IPS-15b (cell line): Measurements from ENCODE around the gene ARHGAP45.

Experiments
- H3K27me3 ChIP-seq: one replicate; pipeline ENCODE4 v1.6.1; 2013; ENCODE audit warnings: low read length; ENCODE audit not compliant: control insufficient read depth, insufficient read depth
- H3K36me3 ChIP-seq: one replicate; pipeline ENCODE4 v1.6.1; 2013; ENCODE audit warnings: low read length; ENCODE audit not compliant: control insufficient read depth, insufficient read depth
- H3K4me1 ChIP-seq: one replicate; pipeline ENCODE4 v1.6.1; 2013; ENCODE audit warnings: mild to moderate bottlenecking, low read length; ENCODE audit not compliant: control insufficient read depth, insufficient read depth
- H3K4me3 ChIP-seq: one replicate; pipeline ENCODE4 v1.5.1; 2013; ENCODE audit warnings: low read depth, low read length
- H3K9ac ChIP-seq: one replicate; pipeline ENCODE4 v1.6.1; 2013; ENCODE audit warnings: low read depth, mild to moderate bottlenecking, low read length
- H3K9me3 ChIP-seq: one replicate; pipeline ENCODE4 v1.6.1; 2013; ENCODE audit warnings: mild to moderate bottlenecking, low read length; ENCODE audit not compliant: control insufficient read depth, insufficient read depth

Gene ARHGAP45

DNA sequence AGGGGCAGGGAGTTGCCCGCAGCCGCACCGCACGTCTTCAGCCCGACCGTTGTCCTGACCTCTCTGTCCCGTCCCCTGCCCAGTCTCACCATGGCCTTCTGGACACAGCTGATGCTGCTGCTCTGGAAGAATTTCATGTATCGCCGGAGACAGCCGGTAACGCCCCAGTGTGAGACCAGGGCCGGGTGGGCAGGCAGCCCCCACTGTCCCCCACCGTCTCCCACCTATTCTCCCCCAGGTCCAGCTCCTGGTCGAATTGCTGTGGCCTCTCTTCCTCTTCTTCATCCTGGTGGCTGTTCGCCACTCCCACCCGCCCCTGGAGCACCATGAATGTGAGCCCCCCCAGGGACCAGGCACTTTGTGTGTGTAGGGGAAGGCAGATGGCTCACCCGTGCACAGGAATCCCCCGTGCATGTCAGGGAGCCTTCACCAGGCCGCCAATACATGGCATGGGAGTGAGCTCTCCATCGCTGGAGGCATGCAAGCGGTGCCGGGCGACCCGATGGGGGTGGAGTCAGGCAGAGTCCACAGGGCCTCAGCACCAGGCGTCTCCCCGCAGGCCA, 25.6 kb upstream of the ARHGAP45 start:
- Histone ChIP-seq H3K9me3 (no peaks in the 10 kb centered on the region), H3K27me3 (no peaks in the 10 kb centered on the region), H3K9ac (no peak overlapping the region), H3K36me3 (peaks cover 24% of the 10 kb centered on the region), H3K4me3 (peak overlapping the region; percentile 90), H3K4me1 (no peaks in the 10 kb centered on the region)

DNA sequence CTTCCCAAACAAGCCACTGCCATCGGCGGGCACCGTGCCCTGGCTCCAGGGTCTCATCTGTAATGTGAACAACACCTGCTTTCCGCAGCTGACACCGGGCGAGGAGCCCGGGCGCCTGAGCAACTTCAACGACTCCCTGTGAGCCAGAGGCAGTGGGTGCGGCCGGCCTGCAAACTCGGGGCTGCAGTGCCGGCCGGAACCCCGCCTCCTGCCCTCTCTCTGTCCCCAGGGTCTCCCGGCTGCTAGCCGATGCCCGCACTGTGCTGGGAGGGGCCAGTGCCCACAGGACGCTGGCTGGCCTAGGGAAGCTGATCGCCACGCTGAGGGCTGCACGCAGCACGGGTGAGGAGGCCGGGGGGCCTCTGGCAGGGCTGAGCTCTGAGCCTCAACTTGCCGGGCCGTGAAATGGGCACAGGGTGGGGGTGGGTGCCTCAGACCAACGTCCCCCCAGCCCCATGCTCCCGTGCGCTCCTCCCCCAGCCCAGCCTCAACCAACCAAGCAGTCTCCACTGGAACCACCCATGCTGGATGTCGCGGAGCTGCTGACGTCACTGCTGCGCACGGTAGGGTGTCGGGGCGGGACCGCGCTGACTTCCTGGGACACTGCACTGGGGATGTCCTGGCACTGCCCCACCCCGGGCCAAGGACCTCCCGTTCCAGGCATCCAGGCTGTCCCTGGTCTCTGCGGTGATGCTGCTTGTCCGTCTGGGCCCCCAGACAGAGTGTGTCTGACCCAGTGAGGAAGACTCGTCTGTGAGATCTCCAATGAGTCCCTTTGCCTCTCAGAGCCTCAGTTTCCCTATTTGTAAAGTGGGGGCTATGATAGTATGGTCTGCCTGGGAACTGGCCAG, 24.9 kb upstream of the ARHGAP45 start:
- H3K9ac ChIP-seq: no peak overlapping the region
- H3K27me3 ChIP-seq: no peaks in the 10 kb centered on the region
- H3K9me3 ChIP-seq: no peaks in the 10 kb centered on the region
- H3K4me3 ChIP-seq: no peak overlapping the region
- no peaks in the 10 kb centered on the region for H3K4me1 ChIP-seq
- H3K36me3 ChIP-seq: peaks cover 25% of the 10 kb centered on the region

DNA sequence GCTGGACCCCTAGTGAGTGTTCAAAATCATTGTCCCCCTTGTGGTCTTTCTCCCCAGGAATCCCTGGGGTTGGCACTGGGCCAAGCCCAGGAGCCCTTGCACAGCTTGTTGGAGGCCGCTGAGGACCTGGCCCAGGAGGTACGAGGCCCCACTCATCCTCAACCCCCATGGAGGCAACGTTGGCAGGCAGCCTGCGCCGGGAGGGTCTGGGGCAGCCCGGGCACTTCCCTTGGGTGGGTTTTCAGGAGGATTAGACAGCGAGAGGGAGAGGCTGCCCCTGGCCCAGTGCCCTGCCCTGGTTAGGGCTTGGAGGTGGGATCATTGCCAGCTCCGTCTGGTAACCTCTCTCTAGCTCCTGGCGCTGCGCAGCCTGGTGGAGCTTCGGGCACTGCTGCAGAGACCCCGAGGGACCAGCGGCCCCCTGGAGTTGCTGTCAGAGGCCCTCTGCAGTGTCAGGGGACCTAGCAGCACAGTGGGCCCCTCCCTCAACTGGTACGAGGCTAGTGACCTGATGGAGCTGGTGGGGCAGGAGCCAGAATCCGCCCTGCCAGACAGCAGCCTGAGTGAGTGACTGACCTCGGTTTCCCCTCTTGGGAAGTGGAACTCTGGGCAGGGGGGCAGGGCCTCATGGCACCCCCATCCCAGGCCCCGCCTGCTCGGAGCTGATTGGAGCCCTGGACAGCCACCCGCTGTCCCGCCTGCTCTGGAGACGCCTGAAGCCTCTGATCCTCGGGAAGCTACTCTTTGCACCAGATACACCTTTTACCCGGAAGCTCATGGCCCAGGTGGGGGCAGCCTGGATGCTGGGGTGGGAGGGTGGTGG, 24.1 kb upstream of the ARHGAP45 start:
- H3K4me3 ChIP-seq: no peak overlapping the region
- H3K9ac ChIP-seq: no peak overlapping the region
- no peaks in the 10 kb centered on the region for H3K4me1 ChIP-seq
- H3K36me3 ChIP-seq: peaks cover 19% of the 10 kb centered on the region
- H3K27me3 ChIP-seq: no peaks in the 10 kb centered on the region
- no peaks in the 10 kb centered on the region for H3K9me3 ChIP-seq

DNA sequence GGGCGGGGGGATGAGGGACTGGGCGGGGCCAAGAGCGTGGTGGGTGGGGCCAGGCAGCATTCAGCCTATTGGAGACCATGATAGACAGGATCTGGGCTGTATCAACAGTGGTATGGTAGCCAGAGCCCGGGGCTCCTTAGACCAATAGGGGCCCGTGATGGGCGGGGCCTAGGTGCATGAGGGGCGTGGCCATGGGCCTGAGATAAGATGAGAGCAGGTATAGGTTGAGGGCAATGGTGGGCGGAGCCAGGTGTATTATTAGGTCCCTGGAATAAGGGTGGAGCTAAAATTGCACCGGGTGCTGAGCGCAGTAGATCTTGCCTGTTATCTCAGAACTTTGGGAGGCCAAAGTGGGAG, 21.7 kb upstream of the ARHGAP45 start:
- Histone ChIP-seq H3K4me3 (no peak overlapping the region), H3K9me3 (no peaks in the 10 kb centered on the region), H3K27me3 (no peaks in the 10 kb centered on the region), H3K9ac (no peak overlapping the region), H3K36me3 (peaks cover 13% of the 10 kb centered on the region), H3K4me1 (no peaks in the 10 kb centered on the region)

DNA sequence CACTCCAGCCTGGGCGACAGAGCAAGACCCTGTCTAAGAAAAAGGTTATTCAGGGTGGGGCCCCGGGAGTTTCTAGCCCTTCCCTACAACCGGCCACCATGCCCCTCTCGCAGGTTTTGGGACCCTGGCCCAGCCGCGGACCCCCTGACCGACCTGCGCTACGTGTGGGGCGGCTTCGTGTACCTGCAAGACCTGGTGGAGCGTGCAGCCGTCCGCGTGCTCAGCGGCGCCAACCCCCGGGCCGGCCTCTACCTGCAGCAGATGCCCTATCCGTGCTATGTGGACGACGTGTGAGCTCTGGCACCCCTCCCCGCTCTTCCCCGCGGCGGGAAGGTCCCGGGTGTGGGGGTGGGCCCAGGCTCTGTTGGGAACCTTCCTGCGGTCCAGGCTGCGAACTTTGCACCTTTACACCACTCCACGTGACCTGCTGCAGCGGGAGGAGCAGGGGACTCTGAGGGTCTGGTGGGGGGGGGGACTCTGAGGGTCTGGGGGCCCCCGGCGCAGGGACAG, 20.8 kb upstream of the ARHGAP45 start:
- no peak overlapping the region for H3K4me3 ChIP-seq
- H3K9ac ChIP-seq: no peak overlapping the region
- H3K27me3 ChIP-seq: no peaks in the 10 kb centered on the region
- peaks cover 13% of the 10 kb centered on the region for H3K36me3 ChIP-seq
- H3K9me3 ChIP-seq: no peaks in the 10 kb centered on the region
- H3K4me1 ChIP-seq: no peaks in the 10 kb centered on the region

DNA sequence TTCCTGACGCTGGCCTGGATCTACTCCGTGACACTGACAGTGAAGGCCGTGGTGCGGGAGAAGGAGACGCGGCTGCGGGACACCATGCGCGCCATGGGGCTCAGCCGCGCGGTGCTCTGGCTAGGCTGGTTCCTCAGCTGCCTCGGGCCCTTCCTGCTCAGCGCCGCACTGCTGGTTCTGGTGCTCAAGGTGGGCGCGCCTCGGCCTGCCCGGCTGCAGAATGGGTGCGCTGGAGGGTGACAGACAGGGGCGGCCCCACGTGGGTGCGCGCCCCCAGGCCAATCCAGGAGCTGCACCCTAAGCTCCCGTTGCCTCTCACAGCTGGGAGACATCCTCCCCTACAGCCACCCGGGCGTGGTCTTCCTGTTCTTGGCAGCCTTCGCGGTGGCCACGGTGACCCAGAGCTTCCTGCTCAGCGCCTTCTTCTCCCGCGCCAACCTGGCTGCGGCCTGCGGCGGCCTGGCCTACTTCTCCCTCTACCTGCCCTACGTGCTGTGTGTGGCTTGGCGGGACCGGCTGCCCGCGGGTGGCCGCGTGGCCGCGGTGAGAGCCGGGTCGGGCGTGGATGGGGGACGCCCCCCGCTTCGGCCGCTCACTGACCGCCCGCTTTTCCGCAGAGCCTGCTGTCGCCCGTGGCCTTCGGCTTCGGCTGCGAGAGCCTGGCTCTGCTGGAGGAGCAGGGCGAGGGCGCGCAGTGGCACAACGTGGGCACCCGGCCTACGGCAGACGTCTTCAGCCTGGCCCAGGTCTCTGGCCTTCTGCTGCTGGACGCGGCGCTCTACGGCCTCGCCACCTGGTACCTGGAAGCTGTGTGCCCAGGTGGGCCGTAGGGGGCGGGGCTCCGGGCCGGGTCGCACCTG, 19.9 kb upstream of the ARHGAP45 start:
- no peak overlapping the region for H3K9ac ChIP-seq
- H3K27me3 ChIP-seq: no peaks in the 10 kb centered on the region
- H3K36me3 ChIP-seq: peaks cover 11% of the 10 kb centered on the region
- H3K4me1 ChIP-seq: no peaks in the 10 kb centered on the region
- H3K9me3 ChIP-seq: no peaks in the 10 kb centered on the region
- H3K4me3 ChIP-seq: no peak overlapping the region

DNA sequence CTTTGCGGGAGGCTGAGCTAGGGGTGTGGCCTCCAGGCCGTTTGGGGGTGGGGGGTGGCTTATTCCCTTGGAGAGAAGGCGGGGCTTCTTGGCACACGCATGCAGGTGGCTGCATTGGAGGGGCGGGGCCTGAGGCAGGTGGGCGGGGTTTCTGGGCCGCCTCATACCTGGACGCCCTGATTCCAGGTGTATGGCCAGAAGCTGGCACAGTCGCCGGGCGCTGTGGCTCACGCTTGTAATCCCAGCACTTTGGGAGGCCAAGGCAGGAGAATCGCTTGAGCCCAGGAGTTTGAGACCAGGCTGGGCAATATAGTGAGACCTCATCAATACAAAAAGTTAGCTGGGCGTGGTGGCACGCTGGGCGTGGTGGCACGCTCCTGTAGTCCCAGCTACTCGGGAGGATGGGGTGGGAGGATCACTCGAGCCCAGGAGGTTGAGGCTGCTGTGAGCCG, 19.2 kb upstream of the ARHGAP45 start:
- Histone ChIP-seq H3K27me3 (no peaks in the 10 kb centered on the region), H3K4me3 (no peak overlapping the region), H3K4me1 (no peaks in the 10 kb centered on the region), H3K36me3 (peaks cover 7% of the 10 kb centered on the region), H3K9ac (no peak overlapping the region), H3K9me3 (no peaks in the 10 kb centered on the region)

DNA sequence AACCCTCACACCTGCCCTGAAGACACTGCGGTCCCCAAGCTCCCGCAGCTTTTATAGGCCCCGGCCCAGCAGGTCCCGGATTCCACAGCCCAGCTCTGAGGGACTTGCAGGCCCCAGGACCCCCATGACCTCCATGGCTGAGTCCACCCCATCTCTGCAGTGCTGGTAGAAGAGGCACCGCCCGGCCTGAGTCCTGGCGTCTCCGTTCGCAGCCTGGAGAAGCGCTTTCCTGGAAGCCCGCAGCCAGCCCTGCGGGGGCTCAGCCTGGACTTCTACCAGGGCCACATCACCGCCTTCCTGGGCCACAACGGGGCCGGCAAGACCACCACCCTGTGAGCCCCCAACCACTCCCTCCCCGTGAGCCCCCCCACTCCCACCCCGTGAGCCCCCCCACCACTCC, 17.9 kb upstream of the ARHGAP45 start:
- Histone ChIP-seq H3K4me3 (no peak overlapping the region), H3K36me3 (peaks cover 12% of the 10 kb centered on the region), H3K4me1 (no peaks in the 10 kb centered on the region), H3K27me3 (no peaks in the 10 kb centered on the region), H3K9me3 (no peaks in the 10 kb centered on the region), H3K9ac (no peak overlapping the region)

DNA sequence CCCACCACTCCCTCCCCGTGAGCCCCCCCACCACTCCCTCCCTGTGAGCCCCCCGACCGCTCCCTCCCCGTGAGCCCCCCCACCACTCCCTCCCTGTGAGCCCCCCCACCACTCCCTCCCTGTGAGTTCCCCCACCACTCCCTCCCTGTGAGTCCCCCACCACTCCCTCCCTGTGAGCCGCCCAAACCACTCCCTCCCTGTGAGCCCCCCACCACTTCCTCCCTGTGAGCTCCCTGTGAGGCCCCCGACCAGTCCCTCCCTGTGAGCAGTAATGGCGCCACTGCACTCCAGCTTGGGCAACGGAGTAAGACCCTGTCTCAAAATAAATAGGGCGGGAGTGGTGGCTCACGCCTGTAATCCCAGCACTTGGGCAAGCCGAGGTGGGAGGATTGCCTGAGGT, 17.2 kb upstream of the ARHGAP45 start:
- H3K4me1 ChIP-seq: no peaks in the 10 kb centered on the region
- H3K27me3 ChIP-seq: no peaks in the 10 kb centered on the region
- no peak overlapping the region for H3K4me3 ChIP-seq
- no peaks in the 10 kb centered on the region for H3K9me3 ChIP-seq
- no peak overlapping the region for H3K9ac ChIP-seq
- peaks cover 12% of the 10 kb centered on the region for H3K36me3 ChIP-seq

DNA sequence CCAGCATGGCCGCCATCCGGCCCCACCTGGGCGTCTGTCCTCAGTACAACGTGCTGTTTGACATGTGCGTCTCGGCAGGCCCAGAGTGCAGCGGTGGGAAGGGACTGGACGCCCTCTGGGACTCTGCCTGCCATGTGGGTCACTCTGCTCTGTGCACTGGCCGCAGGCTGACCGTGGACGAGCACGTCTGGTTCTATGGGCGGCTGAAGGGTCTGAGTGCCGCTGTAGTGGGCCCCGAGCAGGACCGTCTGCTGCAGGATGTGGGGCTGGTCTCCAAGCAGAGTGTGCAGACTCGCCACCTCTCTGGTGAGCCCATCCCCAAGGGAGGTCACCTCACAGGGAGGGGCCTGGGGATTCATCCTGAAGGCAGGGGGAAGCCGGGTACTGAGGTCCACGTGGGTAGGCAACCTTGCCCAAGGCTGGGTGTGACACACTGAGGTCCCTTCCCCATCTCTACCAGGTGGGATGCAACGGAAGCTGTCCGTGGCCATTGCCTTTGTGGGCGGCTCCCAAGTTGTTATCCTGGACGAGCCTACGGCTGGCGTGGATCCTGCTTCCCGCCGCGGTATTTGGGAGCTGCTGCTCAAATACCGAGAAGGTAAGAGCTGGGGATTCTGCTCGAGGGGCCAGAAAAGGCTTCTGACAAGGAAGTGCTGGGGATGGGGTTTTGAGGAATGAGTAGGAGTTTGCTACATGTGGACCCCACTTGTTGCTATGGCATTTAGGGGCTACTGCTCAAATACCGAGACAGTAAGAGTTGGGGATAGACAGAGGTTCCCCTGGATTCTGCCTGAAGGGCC, 15.8 kb upstream of the ARHGAP45 start:
- no peaks in the 10 kb centered on the region for H3K27me3 ChIP-seq
- no peak overlapping the region for H3K4me3 ChIP-seq
- H3K9ac ChIP-seq: no peak overlapping the region
- no peaks in the 10 kb centered on the region for H3K9me3 ChIP-seq
- H3K4me1 ChIP-seq: no peaks in the 10 kb centered on the region
- H3K36me3 ChIP-seq: peaks cover 18% of the 10 kb centered on the region
